ENCODE results near the gene MFSD11. TPM values are rescaled to one million over a fixed set of nuclear protein-coding genes. Genes with fewer than 3 reads are reported as not detected.
A peak's percentile ranks its signal among the peaks of the same experiment; 100 is the strongest.

Gene MFSD11
- total and polyA plus RNA-seq, 2 of the 8 experiments (the other 6 are each of a cell fraction or from before 2014, with no cell fraction given) = 17.7 to 19.8 TPM

GRCh38 chr17:76816590-76817135, 78.7 kb downstream of the MFSD11 start (continued):
- TF ChIP-seq CHD7 (IDR thresholded peaks at IDR 0.05; ENCODE audit: insufficient replicate concordance, low read length) = no peak
- no peak for TF ChIP-seq SRF (IDR thresholded peaks at IDR 0.05; ENCODE audit: low read depth, low read length)
- peak; percentile 81 to 90 (median 85) for TF ChIP-seq CTCF (IDR thresholded peaks at IDR 0.05; ENCODE audit: control extremely low read depth in 1 of 3, insufficient read depth in 1 of 3, low read depth in 1 of 3, low read length in 3 of 3)
- TF ChIP-seq ATF3 (IDR thresholded peaks at IDR 0.05; ENCODE audit: insufficient read depth, low read depth, low read length) = no peak
- no peak for TF ChIP-seq JUN (IDR thresholded peaks at IDR 0.05; ENCODE audit: low read depth, low read length)
- TF ChIP-seq JUND (IDR thresholded peaks at IDR 0.05; ENCODE audit: low read length) = no peak
- peak; percentile 20; the same call in 1 of the 2 replicates for TF ChIP-seq GABPA (IDR thresholded peaks at IDR 0.05; ENCODE audit: borderline replicate concordance, insufficient read depth, low read length)
